NCI-H1436 treated with DMSO at 0.1 percent for 48 hours (cell line): ENCODE measurements around the gene FABP6.
"Not testable (repeated sequence)": the region's sequence is repeated elsewhere in the genome, so short reads cannot be mapped to it uniquely, and the experiment has no call there.

Experiments
- DNase-seq: peaks from one replicate; lab custom pipeline; 2025; lab: John Stamatoyannopoulos, UW

FABP6 gene

GRCh38 chr5:160229190-160229742, at the start of gene FABP6:
TSS of gene FABP6 (plus strand) at chr5:160229506. CDS start at chr5:160229558, 52 bp downstream.
- no peak for DNase-seq

- no peak for DNase-seq
These were observed 48.4 kb upstream of the FABP6 start for GRCh38 chr5:160180931-160181330.

GRCh38 chr5:160181965-160182622, 47.2 kb upstream of the FABP6 start:
- no peak for DNase-seq

- no peak for DNase-seq
These were observed 46.2 kb upstream of the FABP6 start for GRCh38 chr5:160183075-160183474.

- DNase-seq: no peak
These were observed 43.5 kb upstream of the FABP6 start for GRCh38 chr5:160185626-160186360.

GRCh38 chr5:160186480-160186879, 42.8 kb upstream of the FABP6 start:
- DNase-seq: no peak

- DNase-seq: no peak
These were observed 42.2 kb upstream of the FABP6 start for GRCh38 chr5:160187091-160187490.

GRCh38 chr5:160188141-160189015, 40.9 kb upstream of the FABP6 start:
- no peak for DNase-seq

- DNase-seq: no peak
These were observed 36.9 kb upstream of the FABP6 start for GRCh38 chr5:160192424-160192823.

GRCh38 chr5:160193076-160193475, 36.2 kb upstream of the FABP6 start:
- not testable (repeated sequence) for DNase-seq

GRCh38 chr5:160193790-160194189, 35.5 kb upstream of the FABP6 start:
- not testable (repeated sequence) for DNase-seq

- no peak for DNase-seq
These were observed 31.8 kb upstream of the FABP6 start for GRCh38 chr5:160197341-160198144.

GRCh38 chr5:160198146-160198545, 31.2 kb upstream of the FABP6 start:
- no peak for DNase-seq

- no peak for DNase-seq
These were observed 30.4 kb upstream of the FABP6 start for GRCh38 chr5:160198841-160199409.

GRCh38 chr5:160199410-160199911, 29.8 kb upstream of the FABP6 start:
- no peak for DNase-seq

- no peak for DNase-seq
These were observed 22.2 kb upstream of the FABP6 start for GRCh38 chr5:160207061-160207460.

GRCh38 chr5:160209917-160210316, 19.4 kb upstream of the FABP6 start:
- no peak for DNase-seq

GRCh38 chr5:160210606-160211005, 18.7 kb upstream of the FABP6 start:
- no peak for DNase-seq

GRCh38 chr5:160211352-160211751, 18.0 kb upstream of the FABP6 start:
- no peak for DNase-seq

GRCh38 chr5:160213537-160213936, 15.8 kb upstream of the FABP6 start:
- peak; percentile 75 for DNase-seq

GRCh38 chr5:160219356-160219755, 9.9 kb upstream of the FABP6 start:
- no peak for DNase-seq
